ENCODE measurements around the gene ZNF276. TPM values are rescaled to one million over a fixed set of nuclear protein-coding genes. Genes with fewer than 3 reads are reported as not detected.

The ZNF276 gene
- total RNA-seq, 1 experiment from 2014 or later: 28.8 TPM

GRCh38 chr16:89709166-89709565 is 12.2 kb upstream of the ZNF276 start:
- no peaks in the 10 kb centered on the region for H3K36me3 ChIP-seq (ENCODE audit: low read depth)
- no peak overlapping the region for H3K4me3 ChIP-seq
- no peak overlapping the region for H3K27ac ChIP-seq
- intact Hi-C loops (cut with micrococcal nuclease; ENCODE audit: unreplicated experiment): loop anchor here (10.0 kb wide), 1 partner anchor 464 kb away; no protein-coding TSS in a partner anchor
- DNase-seq: peak in 1 of 2 experiments; percentile 9
- peaks cover 4% of the 10 kb centered on the region; the same call in 1 of the 2 replicates for H3K4me1 ChIP-seq (replicated peaks; ENCODE audit: insufficient read depth)
- TF ChIP-seq EZH2 (IDR thresholded peaks at IDR 0.05; ENCODE audit: low read depth) (no peak), CTCF (conservative IDR thresholded peaks at IDR 0.05) (no peak)
- no peaks in the 10 kb centered on the region for H3K9me3 ChIP-seq (ENCODE audit: insufficient read depth, low read depth)
- no peak overlapping the region for H3K4me2 ChIP-seq
- H2AFZ ChIP-seq: no peak overlapping the region
- H3K9me2 ChIP-seq (ENCODE audit: insufficient read depth): no peaks in the 10 kb centered on the region
- peaks cover 26% of the 10 kb centered on the region; the same call in 1 of the 2 replicates for H3F3A ChIP-seq (ENCODE audit: insufficient read depth, low read depth)
- no TSS peak for BruUV-seq (replicated peaks)
- H4K20me1 ChIP-seq (ENCODE audit: insufficient read depth): no peaks in the 10 kb centered on the region
- CTCF ChIA-PET: no interaction called here
- peaks cover 20% of the 10 kb centered on the region for H3K79me2 ChIP-seq (ENCODE audit: low read depth)
- POLR2A ChIA-PET (ENCODE audit: unreplicated experiment): no interaction called here
- H3K27me3 ChIP-seq (ENCODE audit: insufficient read depth, low read depth): no peaks in the 10 kb centered on the region

DNA sequence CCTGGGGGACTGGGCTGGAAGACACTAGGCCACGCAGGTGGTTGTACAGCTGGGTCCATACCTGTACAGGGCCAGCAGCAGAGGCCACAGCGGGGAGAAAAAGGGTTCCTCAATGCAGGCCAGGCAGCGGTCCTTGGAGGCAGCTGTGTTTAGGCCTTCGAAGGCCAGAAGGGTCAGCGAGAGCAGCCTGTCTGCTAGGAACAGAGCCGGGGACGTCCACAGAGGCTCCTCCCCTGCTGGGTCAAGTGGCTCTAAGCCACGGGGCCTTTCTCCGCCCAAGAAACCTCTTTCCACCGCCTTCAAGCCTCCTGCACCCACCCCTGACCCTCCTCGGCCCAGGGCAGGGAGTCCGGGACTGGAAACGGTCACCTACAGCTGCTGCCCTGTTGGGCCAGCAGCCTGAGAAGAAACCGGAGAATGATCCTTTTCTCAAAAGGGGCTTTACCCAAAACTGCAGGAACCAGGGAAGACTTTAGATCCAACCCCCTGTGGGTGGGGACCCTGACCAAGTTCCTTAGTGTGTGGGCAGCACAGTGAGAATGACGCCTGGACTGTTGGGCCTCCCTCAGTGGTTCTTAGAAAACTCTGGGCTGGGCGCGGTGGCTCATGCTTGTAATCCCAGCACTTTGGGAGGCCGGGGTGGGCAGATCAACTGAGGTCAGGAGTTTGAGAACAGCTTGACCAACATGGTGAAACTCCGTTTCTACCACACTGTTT is 11.5 kb upstream of the ZNF276 start:
- Histone ChIP-seq H3K27ac (no peak overlapping the region), H3K4me3 (no peak overlapping the region), H3K9me3 (ENCODE audit: insufficient read depth, low read depth) (no peaks in the 10 kb centered on the region), H4K20me1 (ENCODE audit: insufficient read depth) (no peaks in the 10 kb centered on the region), H2AFZ (no peak overlapping the region), H3K79me2 (ENCODE audit: low read depth) (peaks cover 26% of the 10 kb centered on the region), H3K9me2 (ENCODE audit: insufficient read depth) (no peaks in the 10 kb centered on the region), H3K4me1 (replicated peaks; ENCODE audit: insufficient read depth) (peaks cover 4% of the 10 kb centered on the region; the same call in 1 of the 2 replicates), H3K4me2 (no peak overlapping the region), H3K27me3 (ENCODE audit: insufficient read depth, low read depth) (no peaks in the 10 kb centered on the region), H3F3A (ENCODE audit: insufficient read depth, low read depth) (peaks cover 32% of the 10 kb centered on the region; the same call in 1 of the 2 replicates), H3K36me3 (ENCODE audit: low read depth) (no peaks in the 10 kb centered on the region)
- CTCF ChIA-PET: no interaction called here
- DNase-seq: peak in 1 of 2 experiments; percentile 9
- intact Hi-C loops (cut with micrococcal nuclease; ENCODE audit: unreplicated experiment): loop anchor here (10.0 kb wide), 1 partner anchor 465 kb away; no protein-coding TSS in a partner anchor
- TF ChIP-seq EZH2 (IDR thresholded peaks at IDR 0.05; ENCODE audit: low read depth) (no peak), CTCF (conservative IDR thresholded peaks at IDR 0.05) (no peak)
- POLR2A ChIA-PET (ENCODE audit: unreplicated experiment): interaction anchor here (0.6 kb wide), 2 partner anchors 52 to 298 kb away, joined by 3 to 10 read pairs; partner anchors contain the start of genes CHMP1A and SPATA33
- no TSS peak for BruUV-seq (replicated peaks)

DNA sequence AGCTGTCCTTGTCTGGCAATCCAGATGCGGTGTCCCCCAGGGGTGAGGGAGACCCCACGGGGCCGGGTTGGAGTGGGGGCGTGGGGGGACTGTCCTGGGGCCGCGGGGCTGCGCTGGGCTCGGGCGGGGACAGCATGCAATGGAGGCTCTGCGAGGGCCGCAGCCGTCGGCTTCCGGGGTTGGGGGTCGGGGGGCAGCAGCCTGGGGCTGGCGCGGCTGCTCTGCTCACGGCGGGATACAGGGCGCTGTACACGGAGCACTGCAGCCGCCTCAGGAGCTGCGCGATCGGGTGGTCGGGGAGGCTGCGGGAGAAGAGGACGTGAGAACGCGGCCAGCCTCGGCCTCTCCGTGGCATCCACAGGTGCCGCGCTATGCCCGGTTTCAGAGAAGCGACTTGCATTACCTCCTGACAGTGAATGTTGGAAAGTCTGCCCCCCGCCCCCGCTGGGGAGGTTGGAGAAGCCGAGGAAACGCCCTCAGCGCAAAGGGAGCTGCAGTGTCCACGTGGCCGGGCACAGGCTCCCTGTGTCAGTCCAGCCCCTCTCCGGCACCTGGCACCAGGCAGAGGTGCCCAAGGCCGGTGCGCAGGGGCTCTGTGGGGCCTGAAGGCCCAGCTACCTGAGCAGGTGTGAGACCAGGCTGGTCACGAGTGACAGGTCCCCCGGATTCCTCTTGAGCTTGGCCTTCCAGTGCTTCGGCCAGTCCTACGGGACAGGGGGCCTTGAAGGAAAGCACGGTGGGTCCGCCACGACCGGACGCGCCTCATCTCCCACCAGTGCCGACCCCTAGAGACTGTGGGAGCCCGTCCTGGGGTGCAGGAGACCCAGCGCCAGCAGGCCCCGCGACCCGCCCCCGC is 10.4 kb upstream of the ZNF276 start:
- Histone ChIP-seq H3K9me3 (ENCODE audit: insufficient read depth, low read depth) (no peaks in the 10 kb centered on the region), H3K36me3 (ENCODE audit: low read depth) (no peaks in the 10 kb centered on the region), H3K4me1 (replicated peaks; ENCODE audit: insufficient read depth) (peaks cover 4% of the 10 kb centered on the region; the same call in 1 of the 2 replicates), H3K4me2 (no peak overlapping the region), H3F3A (ENCODE audit: insufficient read depth, low read depth) (peaks cover 34% of the 10 kb centered on the region; the same call in 1 of the 2 replicates), H4K20me1 (ENCODE audit: insufficient read depth) (no peaks in the 10 kb centered on the region), H3K27ac (no peak overlapping the region), H3K79me2 (ENCODE audit: low read depth) (peaks cover 26% of the 10 kb centered on the region), H3K27me3 (ENCODE audit: insufficient read depth, low read depth) (no peaks in the 10 kb centered on the region), H2AFZ (no peak overlapping the region), H3K9me2 (ENCODE audit: insufficient read depth) (no peaks in the 10 kb centered on the region), H3K4me3 (no peak overlapping the region)
- TF ChIP-seq CTCF (conservative IDR thresholded peaks at IDR 0.05): no peak
- no peak for TF ChIP-seq EZH2 (IDR thresholded peaks at IDR 0.05; ENCODE audit: low read depth)
- BruUV-seq (replicated peaks): no TSS peak
- POLR2A ChIA-PET (ENCODE audit: unreplicated experiment): interaction anchor here (0.6 kb wide), 1 partner anchor 297 kb away, joined by 3 read pairs; no protein-coding TSS in a partner anchor
- DNase-seq: peak in 1 of 2 experiments; percentile 11
- intact Hi-C loops (cut with micrococcal nuclease; ENCODE audit: unreplicated experiment): no loop called here
- CTCF ChIA-PET: interaction anchor here (0.5 kb wide), 1 partner anchor 18 kb away, joined by 3 read pairs; no protein-coding TSS in a partner anchor
